ENCODE data around the gene LZTFL1.
A peak's percentile ranks its signal among the peaks of the same experiment; 100 is the strongest.
"Not testable (repeated sequence)": the region's sequence is repeated elsewhere in the genome, so short reads cannot be mapped to it uniquely, and the experiment has no call there.

Gene LZTFL1

DNA sequence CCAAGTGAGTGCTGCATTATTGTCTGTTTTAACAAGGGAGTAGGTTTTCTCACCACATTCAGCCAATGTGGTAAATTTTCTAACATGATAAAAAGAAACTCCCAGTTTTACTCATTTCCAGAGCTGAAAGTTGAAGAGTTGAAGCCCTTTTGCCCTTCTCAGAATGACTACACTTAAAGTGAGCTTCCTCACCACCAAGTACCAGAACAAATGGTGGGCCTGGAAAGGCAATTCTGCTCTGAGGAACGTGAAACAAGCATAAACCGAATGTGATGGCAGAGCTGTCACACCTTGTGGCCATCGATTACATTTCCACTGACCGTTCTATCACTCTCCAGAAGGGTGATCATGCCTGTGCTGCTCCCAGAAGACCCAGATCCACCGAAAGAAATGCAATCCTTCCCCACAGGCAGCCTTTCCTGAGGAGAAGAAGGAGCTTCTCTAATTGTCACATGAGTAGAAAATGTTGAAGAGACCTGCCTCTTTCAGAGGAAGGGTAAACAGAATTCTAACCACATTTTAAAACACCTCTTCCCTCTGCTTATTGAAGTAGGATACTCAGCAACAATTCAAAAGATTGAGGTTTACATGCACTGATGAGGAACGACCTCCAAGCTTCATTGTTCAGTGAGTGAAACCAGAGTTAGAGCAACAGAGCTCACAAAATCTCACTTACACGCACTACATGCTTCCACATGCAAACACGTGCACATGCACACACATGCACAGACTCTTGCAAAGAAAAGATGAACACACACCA is 23.0 kb upstream of the LZTFL1 start:
- no peak for DNase-seq (ENCODE audit: low spot score)

DNA sequence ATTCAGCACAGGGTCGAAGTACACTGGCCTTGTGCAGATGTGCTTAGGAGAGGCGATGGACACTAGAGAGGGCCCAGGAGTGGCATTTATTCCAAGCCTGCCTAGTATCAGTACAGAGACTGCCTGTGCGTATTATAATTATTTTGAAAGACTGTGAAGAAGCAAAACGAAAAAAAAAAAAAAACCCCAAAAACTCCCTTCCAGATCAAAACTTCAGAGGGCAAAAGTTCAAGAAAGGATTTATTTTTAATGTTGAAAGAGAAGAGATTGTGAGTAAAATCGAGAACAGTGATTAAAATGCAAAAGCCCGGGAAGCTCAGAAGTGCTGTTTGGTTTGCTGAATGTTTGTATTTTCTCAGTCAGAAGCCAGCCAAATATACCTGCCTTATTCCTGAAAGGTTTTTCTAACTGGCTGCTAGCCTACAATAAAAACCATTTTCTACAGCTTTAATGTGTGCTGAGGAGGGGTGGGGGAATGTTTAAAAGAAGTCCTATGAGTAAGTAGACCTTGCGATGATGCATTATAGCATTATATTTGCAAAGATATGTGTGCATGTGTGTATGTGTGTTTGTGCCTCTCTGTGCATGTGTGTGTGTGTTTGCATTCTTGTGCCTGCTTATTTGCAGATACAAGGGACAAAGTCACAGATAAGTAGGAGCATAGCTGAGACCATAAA is 19.3 kb upstream of the LZTFL1 start:
- no peak for DNase-seq (ENCODE audit: low spot score)

DNA sequence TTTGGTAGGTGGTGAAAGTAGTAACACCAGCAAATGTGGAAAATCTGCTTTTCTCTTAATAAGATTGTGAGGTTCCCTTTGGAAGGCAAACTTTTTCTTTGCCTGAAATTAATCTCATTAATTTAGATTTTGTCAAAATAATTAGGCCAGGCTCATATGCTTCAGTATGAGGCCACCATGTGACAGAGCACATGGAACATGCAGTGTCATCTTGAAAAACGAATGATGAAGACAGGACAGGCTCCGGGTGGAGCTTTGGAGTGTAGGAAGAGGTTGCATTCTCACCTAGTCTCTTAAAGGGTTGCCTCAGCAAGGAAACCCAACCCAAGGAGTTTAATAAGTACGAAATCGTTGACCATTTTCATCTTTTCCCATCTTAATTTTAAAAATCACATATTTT is 18.6 kb upstream of the LZTFL1 start:
- DNase-seq (ENCODE audit: low spot score) = no peak

DNA sequence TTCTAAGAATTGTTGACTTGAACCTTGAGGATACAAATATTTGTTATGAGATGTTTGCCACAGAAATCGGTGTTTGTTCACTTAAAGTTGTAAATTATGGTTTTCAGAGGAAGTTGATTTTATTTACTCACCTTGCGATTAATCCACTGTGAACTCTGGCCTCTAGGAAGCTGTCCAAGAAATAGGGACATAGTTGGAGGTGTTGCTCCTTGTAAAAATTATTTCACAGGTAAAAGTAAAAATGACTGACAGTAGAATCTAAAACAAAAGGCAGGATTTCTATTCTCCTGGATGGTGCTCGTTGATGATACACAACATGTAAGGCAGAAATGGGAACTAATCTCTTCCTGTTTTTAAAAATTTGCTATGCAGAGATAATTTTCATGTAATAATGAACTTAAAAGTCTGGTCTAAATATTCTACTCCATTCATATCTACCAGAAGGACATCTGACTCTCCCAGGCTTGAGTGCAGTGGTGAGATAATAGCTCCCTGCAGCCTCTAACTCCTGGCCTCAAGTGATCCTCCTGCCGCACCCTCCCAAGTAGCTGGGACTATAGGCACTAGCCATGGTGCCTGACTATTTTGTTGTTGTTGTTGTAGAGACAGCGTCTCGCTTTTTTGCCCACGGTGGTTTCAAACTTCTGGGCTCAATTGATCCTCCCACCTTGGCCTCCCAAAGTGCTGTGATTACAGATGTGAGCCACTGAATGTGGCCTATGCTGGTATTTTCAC is 17.1 kb upstream of the LZTFL1 start:
- DNase-seq (ENCODE audit: low spot score) = no peak

DNA sequence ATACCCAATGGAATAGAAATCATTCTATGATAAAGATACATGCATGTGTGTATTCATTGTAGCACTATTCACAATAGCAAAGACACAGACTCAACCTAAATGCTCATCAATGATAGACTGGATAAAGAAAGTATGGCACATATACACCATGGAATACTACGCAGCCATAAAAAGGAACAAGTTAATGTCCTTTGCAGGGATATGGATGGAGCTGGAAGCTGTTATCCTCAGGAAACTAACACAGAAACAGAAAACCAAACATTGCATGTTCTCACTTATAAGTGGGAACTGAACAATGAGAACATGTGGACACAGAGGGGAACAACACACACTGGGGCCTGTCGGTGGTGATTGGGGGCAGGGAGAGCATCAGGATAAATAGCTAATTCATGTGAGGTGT is 15.1 kb upstream of the LZTFL1 start:
- DNase-seq (ENCODE audit: low spot score) = not testable (repeated sequence)

DNA sequence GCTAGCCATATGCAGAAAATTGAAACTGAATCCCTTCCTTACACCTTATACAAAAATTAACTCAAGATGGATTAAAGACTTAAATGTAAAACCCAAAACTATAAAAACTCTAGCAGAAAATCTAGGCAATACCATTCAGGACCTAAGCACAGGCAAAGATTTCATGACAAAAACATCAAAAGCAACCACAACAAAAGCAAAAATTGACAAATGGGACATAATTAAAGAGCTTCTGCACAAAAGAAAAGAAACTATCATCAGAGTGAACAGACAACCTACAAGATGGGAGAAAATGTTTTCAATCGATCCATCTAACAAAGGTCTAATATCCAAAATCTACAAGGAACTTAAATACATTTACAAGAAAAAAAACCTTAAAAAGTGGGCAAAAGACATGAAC is 14.4 kb upstream of the LZTFL1 start:
- not testable (repeated sequence) for DNase-seq (ENCODE audit: low spot score)

DNA sequence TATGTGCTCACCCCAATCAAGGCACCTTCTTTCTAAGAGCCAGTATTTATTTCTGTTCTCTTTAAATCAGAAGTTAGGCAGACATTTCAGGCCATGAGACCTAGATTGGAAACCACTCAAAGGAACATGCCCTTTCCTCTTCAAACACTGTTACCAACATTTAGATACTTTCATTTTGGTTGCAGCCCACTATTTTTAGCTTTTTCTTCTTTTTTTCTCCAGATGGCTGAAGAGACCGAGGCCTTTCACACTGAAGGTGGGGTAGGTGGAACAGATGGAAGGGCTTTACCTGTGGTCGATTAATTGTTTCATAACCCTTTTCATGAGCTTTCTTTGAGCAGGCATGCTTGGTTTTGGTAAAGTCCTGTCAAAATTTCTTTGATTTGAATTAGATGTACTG is 10.9 kb upstream of the LZTFL1 start:
- DNase-seq (ENCODE audit: low spot score) = no peak

DNA sequence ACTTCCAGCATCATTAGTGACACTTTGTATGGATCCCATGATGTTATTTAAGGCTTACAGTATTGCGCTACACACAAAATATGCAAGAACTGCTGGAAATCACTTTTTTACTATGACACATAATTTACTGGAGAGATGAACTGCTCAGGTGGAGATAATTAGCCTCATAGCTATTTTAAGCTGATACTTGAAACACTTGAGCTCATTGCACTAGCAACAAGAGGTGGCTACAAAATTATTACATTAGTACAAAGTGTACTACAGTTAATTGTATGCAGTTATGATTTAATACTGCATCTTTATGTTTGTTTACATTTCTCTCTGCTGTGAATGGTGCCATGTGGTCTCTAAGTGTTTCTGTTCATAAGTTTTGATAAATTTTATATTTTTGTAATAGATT is 6.5 kb upstream of the LZTFL1 start:
- no peak for DNase-seq (ENCODE audit: low spot score)

DNA sequence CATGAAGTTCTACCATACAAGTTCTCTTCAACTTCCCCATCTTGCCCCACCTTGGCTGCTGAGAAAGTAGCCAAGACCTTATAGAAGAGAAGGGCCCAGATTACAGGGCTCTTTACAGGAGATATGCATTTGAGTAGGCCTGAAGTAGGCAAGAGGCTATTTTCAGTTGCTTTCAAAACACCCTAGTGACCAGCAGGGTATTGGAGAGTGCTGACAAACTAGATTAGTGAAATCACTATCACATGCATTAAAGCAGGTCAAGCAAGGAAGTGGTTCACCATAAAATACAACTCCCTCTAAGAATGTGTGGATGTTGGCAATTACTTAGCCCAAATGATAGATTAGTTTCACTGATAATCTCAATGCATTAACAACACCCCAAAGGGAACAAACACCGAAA is 2.7 kb upstream of the LZTFL1 start:
- no peak for DNase-seq (ENCODE audit: low spot score)

DNA sequence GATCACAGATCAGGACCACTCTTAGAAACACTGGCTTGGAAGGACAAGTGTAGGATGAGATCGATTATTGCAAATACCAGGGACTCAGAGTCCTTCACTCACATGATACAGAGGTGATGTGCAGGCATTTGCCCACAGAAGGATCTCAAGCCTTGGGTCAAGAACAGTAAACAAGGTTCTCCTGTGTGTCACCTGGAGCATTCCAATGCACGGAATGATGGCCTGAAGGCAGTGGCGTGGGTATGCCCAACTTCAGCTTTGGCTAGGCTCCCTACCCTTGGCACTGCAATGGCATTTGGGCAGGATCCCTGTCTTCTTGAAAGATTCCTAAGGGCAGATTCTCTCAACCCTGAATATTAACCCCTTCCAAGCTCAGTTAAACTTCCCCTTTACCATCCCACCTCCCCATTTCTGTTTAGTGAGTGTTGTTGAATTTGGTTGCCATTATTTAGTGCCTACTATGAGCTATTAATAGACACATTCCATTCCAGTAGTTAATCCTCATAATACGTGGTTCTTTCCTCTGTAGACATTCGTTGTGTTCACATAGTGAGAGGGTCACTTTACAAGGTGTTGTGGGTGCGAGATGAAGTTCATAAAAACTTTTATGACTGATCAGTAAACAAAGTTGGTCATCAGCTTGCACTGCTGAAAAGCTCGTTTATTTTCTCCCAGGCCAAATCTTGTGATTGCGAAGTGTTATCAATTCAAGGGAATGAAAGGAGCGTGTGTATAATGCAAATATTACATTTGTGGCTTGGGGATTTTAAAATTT is 1.1 kb upstream of the LZTFL1 start:
- no peak for DNase-seq (ENCODE audit: low spot score)

DNA sequence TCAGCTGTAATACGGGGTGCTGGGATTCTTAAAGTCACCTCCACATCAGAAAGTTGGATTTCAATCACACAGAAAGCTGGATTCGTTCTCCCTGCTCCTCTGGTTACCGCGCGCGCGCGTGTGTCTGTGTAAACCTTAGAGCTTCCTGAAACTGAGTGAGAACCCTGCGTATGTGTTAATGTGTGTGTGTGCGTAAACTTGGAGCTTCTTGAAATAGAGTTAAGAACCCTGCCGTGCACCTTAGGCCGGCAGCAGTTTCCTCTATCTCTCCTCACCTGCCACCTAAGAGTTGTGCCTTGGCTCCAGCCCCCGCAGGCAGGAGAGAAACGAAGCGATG is 531 bp downstream of the LZTFL1 start:
- peak; percentile 7 for DNase-seq (ENCODE audit: low spot score)

DNA sequence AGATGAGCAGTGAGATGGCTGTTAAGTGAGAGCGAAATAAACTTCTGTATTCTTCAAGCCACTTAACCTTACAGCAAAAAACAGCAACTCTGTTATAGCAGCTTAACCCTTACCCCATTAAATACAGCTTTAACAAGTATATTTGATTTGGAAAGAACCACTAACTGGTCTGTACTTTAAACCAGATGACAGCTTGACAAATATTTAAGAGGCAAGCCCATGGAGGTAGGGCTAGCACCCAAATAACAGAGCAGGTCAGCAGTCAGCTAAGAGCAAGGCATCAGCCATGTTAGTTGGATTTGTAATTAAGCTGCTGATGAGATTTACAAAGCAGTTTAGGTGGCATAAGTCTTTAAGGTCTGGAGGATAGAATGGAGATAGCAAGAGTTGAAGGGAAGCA is 3.5 kb downstream of the LZTFL1 start:
- DNase-seq (ENCODE audit: low spot score) = no peak

DNA sequence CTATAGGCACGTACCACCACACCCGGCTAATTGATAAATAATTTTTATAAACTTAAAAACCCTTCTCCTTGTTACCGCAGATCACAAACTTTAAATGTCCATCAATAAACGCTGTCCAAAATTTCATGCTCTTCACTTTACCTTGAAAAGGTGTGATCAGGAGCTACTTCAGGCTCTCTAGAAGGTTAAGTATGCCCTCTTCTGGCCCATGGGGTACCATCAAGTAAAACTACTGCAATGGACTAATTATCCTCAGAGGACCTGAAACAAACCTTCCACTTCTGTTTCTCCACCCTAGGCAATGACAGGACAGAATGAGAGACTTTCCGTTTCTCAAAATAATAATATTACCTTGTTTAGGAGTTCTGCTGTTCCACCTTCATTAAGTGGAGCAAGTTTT is 9.2 kb downstream of the LZTFL1 start:
- no peak for DNase-seq (ENCODE audit: low spot score)

DNA sequence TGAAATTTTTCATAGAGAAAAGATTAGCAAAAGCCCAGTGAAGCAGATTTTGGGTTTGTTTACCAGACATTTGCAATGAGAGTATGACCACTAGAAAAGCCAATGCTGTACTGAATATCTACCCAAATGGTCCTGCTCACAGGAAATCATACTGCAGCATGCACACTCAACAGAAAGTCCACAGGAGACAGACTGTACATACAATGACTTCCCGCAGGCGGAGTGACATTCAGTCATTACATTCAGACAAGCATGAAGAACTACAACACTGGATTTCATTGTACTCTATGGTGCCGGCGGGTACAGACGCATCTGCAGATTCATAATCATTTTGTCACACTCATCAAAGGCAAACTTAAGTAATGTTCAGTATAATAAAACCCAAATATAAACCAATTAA is 11.8 kb downstream of the LZTFL1 start:
- DNase-seq (ENCODE audit: low spot score) = no peak

DNA sequence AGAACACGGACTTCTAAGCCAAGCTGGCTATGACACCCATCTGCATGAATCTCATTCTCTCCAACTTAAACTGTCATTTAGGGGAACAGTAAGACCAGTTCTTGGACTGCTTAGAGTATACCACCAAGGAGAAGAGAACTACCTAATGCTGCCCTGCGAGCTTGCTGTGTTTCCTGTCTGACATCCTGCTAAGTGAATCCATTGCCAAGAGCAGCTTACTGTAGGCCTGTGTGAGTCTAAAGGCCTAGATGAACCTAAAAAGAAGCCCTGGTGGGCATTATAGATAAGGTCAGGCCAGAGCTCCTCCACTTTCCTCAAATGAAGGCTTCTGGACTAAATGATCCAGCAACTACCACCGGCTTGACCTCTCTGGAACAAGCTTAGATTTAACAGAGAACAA is 15.0 kb downstream of the LZTFL1 start:
- DNase-seq (ENCODE audit: low spot score) = no peak

DNA sequence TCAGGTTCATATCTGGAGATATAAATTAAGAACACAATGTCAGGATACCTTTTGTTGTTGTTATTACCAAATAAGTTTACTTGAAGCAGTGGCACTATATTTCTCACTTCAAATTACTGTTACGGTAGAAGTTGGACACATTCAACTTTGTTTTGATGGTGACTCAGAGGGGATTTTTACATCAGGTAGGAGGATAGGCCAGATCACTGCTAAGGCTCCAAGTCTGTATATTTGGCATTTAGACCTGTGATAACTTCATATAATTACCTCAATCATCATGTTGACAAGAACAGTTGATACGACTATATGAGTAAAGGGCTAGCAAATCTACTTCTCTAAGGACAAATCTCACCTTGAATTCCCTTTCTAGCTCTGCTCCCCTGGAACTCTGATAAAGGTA is 15.6 kb downstream of the LZTFL1 start:
- no peak for DNase-seq (ENCODE audit: low spot score)

DNA sequence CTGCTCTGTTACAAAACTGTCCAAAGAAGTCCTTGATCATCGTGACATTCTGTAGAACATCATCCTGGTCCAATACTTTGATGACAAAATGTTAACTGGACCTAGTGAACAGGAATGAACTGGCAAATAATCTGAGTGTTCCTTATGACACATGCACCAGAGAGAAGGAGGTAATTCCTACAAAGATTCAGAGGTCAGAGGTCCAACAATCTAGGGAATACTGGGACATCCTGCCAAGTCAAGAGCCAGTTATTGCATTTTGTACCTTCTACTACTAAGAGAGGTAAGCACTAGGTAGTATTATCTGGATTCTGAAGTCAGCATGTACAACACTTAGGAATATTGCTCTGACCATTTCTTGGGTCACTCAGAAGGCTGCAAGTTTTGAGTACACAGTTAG is 20.8 kb downstream of the LZTFL1 start:
- DNase-seq (ENCODE audit: low spot score) = no peak

DNA sequence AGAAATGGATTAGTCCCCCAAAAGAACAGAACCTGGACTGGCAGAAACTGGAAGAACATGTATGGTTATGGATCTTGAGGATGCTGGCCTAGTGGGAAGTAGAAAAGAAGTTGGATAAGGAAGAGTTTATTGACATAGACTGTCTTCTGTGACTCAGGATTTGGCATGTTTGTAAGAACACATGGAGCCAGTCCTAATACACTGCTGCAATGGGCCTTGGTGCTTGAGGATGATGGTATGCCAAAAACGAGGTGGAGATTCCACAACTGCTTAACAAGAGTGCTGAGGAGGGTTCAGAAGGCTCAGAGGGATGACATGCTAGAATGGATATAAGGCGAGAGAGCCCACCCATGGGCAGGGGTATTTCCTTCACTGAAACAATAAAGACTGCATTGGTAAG is 22.4 kb downstream of the LZTFL1 start:
- no peak for DNase-seq (ENCODE audit: low spot score)

DNA sequence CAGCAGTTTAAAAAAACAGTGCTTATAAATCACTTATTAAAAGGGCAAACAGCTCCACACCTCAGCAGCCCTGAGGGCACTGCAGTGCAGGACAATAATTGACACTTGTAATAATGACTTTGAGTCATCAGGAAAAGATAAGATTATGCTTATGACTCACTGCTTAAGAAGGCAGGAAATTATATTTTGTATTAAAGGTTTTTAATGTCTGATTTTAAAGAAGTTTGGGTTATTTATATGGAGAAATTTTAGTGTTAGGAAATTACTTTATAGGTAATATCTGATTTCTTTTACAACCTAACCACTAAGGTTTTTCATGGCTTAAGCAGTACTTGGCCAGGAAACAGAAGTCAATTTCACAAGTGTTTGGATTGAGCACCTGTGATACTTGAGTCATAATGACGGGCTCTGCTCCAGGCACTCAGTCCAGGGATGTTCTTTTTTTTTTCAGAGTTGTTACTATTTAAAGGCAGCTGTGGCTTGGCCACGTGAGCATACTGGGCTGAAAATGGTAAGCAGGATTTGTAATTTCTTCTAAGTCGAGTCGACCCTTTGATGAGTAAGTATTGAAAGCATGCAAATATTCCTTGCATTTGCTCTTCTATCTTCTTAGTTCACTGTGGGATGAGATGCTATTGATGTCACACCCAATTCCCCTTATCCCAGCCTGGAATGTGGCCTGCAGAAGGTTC is 23.9 kb downstream of the LZTFL1 start:
- peak; percentile 50 for DNase-seq (ENCODE audit: low spot score)

DNA sequence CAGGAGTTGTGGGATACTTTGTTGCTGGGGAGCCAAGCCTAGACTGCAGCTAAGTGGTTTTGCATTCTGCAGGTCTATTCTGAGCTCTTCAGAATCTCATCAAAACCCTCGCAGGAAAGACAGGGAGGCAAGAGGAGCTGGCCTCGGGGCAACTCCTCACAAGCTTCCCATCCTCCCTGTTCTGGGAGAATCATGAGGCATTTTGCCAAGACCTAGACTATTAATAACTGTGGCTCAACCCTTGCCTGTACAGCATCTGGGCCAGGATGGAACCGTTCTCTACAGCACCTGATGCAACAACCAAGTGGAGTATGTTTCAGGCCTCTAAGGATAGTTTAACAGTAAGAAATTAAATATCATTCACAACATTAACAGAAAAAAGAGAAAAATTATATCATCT is 25.4 kb downstream of the LZTFL1 start:
- DNase-seq (ENCODE audit: low spot score) = no peak

DNA sequence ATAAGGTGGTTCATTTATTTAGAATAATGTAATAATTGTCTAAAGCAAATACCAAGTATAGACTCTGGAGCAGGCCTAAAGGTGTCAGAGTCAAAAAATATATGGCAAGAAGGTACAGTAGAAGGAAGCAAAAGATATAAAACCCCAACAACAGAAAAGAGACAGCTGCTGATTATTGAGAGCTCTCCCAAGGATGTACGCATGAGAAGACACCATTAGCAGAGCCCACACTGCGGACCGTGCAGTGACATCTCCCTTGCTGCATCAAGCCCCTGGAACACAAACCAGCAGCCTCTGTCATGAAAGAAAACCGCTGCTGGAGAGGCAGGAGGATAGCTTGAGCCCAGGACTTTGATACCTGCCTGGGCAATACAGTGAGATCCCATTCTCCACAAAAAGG is 27.6 kb downstream of the LZTFL1 start:
- DNase-seq (ENCODE audit: low spot score) = no peak

All from kidney capillary endothelial cell (primary cell).